Uterus (tissue), 4 donors: ENCODE results near the gene GSAP. TPM values are rescaled to one million over a fixed set of nuclear protein-coding genes. Genes with fewer than 3 reads are reported as not detected.

Experiments
- DNase-seq, 2 donors: peaks; one replicate each; pipeline ENCODE4 v3.0.0-alpha.2; 2019 to 2020
- H3K27ac ChIP-seq, 2 donors: fragments of 200-600 bp; sonication (generic); 1 replicate in 1 of 2; 2 replicates in 1 of 2; pipeline ENCODE4 v1.5.1; 2016 to 2018
- H3K27me3 ChIP-seq, 2 donors: fragments of 200-600 bp; sonication (generic); one replicate each; pipeline ENCODE4 v1.5.1; 2018 to 2019; ENCODE audit warnings: control low read depth in 1 of 2
- H3K36me3 ChIP-seq, 2 donors: fragments of 200-600 bp; sonication (generic); one replicate each; pipeline ENCODE4 v1.5.1; 2019; ENCODE audit warnings: control low read depth in 1 of 2
- H3K4me1 ChIP-seq, 2 donors: fragments of 200-600 bp; sonication (generic); one replicate each; pipeline ENCODE4 v1.5.1; 2018 to 2019; ENCODE audit warnings: control low read depth in 1 of 2
- H3K4me3 ChIP-seq, 2 donors: fragments of 200-600 bp; sonication (generic); 1 replicate in 1 of 2; 2 replicates in 1 of 2; pipeline ENCODE4 v1.5.1; 2018 to 2019; ENCODE audit warnings: mild to moderate bottlenecking in 1 of 2
- H3K9me3 ChIP-seq, 2 donors: fragments of 200-600 bp; sonication (generic); one replicate each; pipeline ENCODE4 v1.5.1; 2019; ENCODE audit warnings: control low read depth in 1 of 2
- CTCF ChIP-seq, 4 experiments: fragments of 200-600 bp in 2 of 4; fragments of 450-650 bp in 2 of 4; sonication (generic) in 2 of 4; IDR thresholded peaks; one replicate each; pipeline ENCODE4 v1.5.1; 2016 to 2019; ENCODE audit warnings: antibody characterized with exemption in 4 of 4, mild to moderate bottlenecking in 2 of 4, moderate library complexity in 1 of 4
- POLR2A ChIP-seq, 2 donors: fragments of 450-650 bp; IDR thresholded peaks; one replicate each; pipeline ENCODE4 v1.6.1; 2016; ENCODE audit warnings: antibody characterized with exemption in 2 of 2, mild to moderate bottlenecking in 1 of 2, moderate library complexity in 1 of 2
- intact Hi-C: fragments of 100-400 bp; cut with DNase I; formaldehyde crosslinking; loops from one replicate; pipeline ENCODE4 v1.15.1; 2023; ENCODE audit warnings: low total_unique reads
- total RNA-seq, 4 donors: library from RNA; depleted of rRNA in 3 of 4; stranded (reverse); fragments of >200 nt in 3 of 4; gene quantifications; one replicate each; pipeline versions ENCODE4 v1.1.0 to v1.2.4, GENCODE V29; 2014 to 2023
- donor health status: DM: yes; HTN: yes; CAD: no.

The GSAP gene
- total RNA-seq, 4 donors from 2014 or later, result 3.6 to 24.1 (median 13.1) TPM

GRCh38 chr7:77262316-77262715 lies 153.8 kb downstream of the GSAP start:
- no peak for TF ChIP-seq CTCF (IDR thresholded peaks at IDR 0.05)
- TF ChIP-seq POLR2A (IDR thresholded peaks at IDR 0.05), result no peak
- Histone ChIP-seq H3K27me3 (no peaks in the 10 kb centered on the region), H3K36me3 (no peaks in the 10 kb centered on the region), H3K4me3 (no peak overlapping the region), H3K4me1 (no peaks in the 10 kb centered on the region), H3K27ac (no peak overlapping the region), H3K9me3 (no peaks in the 10 kb centered on the region)
- intact Hi-C loops, result no loop called here
- DNase-seq, result no peak

Other genes starting within 250 kb of the GSAP start
- gene FGL2, start 216.5 kb downstream of the GSAP start, total RNA-seq, result 10 to 100 TPM in 3 of 4 donors, 1 to 10 TPM in 1; 5.9 to 69.3 (median 17.5) TPM
- 100 to 1,000 TPM in 2 of 4 donors, 10 to 100 TPM in 2; 52.0 to 123 (median 96.5) TPM for gene PTPN12, start 120.9 kb upstream of the GSAP start, total RNA-seq